RWPE2 (cell line): ENCODE measurements around the gene CNOT4.
A peak's percentile ranks its signal among the peaks of the same experiment; 100 is the strongest.
"Not testable (repeated sequence)": the region's sequence is repeated elsewhere in the genome, so short reads cannot be mapped to it uniquely, and the experiment has no call there.

Experiments
- ATAC-seq: fragments of 200-7000 bp; cut with Tn5 transposase; 3 replicates; pipeline ENCODE4 v1.9.1; 2021; ENCODE audit warnings: low read depth
- DNase-seq: peaks from one replicate; pipeline ENCODE4 v3.0.0-alpha.2; 2020; ENCODE audit warnings: low spot score
- H3K27ac ChIP-seq: fragments of 450-650 bp; 2 replicates; pipeline ENCODE4 v1.5.1; 2017; ENCODE audit warnings: mild to moderate bottlenecking; ENCODE audit not compliant: poor library complexity, severe bottlenecking
- H3K27me3 ChIP-seq: fragments of 250-450 bp; sonication (Bioruptor Pico); 2 replicates; pipeline ENCODE4 v1.5.1; 2021; ENCODE audit warnings: mild to moderate bottlenecking, moderate library complexity; ENCODE audit not compliant: insufficient read depth, poor library complexity, severe bottlenecking
- H3K36me3 ChIP-seq: fragments of 250-450 bp; sonication (Bioruptor Pico); 2 replicates; pipeline ENCODE4 v1.5.1; 2020; ENCODE audit warnings: low read depth, mild to moderate bottlenecking, moderate library complexity
- H3K4me1 ChIP-seq: fragments of 250-450 bp; sonication (Bioruptor Pico); 2 replicates; pipeline ENCODE4 v1.5.1; 2021; ENCODE audit warnings: mild to moderate bottlenecking, moderate library complexity; ENCODE audit not compliant: insufficient read depth, poor library complexity, severe bottlenecking
- H3K4me3 ChIP-seq: fragments of 250-450 bp; sonication (Bioruptor Pico); 2 replicates; pipeline ENCODE4 v1.5.1; 2021; ENCODE audit warnings: mild to moderate bottlenecking, moderate library complexity; ENCODE audit not compliant: severe bottlenecking
- H3K9me3 ChIP-seq: fragments of 250-450 bp; sonication (Bioruptor Pico); 2 replicates; pipeline ENCODE4 v1.5.1; 2021; ENCODE audit warnings: mild to moderate bottlenecking, moderate library complexity; ENCODE audit not compliant: severe bottlenecking
- CTCF ChIP-seq: fragments of 450-650 bp; IDR thresholded peaks from one replicate; pipeline ENCODE4 v1.5.1; 2017; ENCODE audit warnings: mild to moderate bottlenecking, moderate library complexity; ENCODE audit not compliant: poor library complexity, severe bottlenecking

Gene CNOT4

DNA sequence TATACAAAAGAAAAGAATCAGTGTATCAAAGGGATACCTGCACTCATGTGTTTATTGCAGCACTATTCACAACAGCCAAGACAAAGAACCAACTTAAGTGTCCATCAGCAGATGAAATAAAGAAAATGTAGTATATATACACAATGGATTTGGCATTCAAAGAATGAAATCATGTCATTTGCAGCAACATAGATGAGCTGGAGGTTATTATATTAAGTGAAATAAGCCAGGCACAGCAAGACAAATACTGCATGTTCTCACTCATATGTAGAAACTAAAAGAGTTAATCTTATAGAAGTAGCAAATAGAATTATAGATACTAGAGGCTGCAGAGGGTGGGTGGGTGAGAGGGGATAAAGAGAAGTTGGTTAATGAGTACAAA, 28.3 kb downstream of the CNOT4 start:
- Histone ChIP-seq H3K9me3 (no peaks in the 10 kb centered on the region), H3K27ac (no peak overlapping the region), H3K4me1 (no peaks in the 10 kb centered on the region), H3K4me3 (no peak overlapping the region), H3K36me3 (peaks cover 9% of the 10 kb centered on the region; the same call in 1 of the 2 replicates), H3K27me3 (no peaks in the 10 kb centered on the region)
- no peak for TF ChIP-seq CTCF
- no peak for ATAC-seq
- DNase-seq = no peak

- Histone ChIP-seq H3K4me1 (no peaks in the 10 kb centered on the region), H3K36me3 (peaks cover 13% of the 10 kb centered on the region; the same call in 1 of the 2 replicates), H3K27ac (no peak overlapping the region), H3K9me3 (no peaks in the 10 kb centered on the region), H3K27me3 (no peaks in the 10 kb centered on the region), H3K4me3 (no peak overlapping the region)
- ATAC-seq (no peak), DNase-seq (no peak)
- no peak for TF ChIP-seq CTCF
Observed at GRCh38 chr7:135480966-135481597, 28.8 kb downstream of the CNOT4 start.

- H3K27me3 ChIP-seq = no peaks in the 10 kb centered on the region
Observed at GRCh38 chr7:135475521-135475920, 34.4 kb downstream of the CNOT4 start.

DNA sequence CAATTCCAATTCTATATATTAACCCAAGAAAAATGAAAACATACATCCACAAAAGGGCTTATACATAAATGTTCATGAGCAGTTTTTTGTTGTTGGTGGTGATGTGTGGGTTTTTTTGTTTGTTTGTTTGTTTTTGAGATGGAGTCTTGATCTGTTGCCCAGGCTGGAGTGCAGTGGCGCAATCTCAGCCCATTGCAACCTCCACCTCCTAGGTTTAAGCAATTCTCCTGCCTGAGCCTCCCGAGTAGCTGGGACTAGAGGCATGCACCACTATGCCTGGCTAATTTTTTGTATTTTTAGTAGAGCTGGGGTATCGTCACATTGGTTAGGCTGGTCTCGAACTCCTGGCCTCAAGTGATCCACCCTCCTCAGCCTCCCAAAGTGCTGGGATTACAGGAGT, 40.2 kb downstream of the CNOT4 start:
- ATAC-seq, H3K4me1 ChIP-seq, DNase-seq: not testable (repeated sequence)

More at GRCh38 chr7:135475521-135475920, 34.4 kb downstream of the CNOT4 start:
- DNase-seq (no peak), ATAC-seq (no peak)
- Histone ChIP-seq H3K4me1 (no peaks in the 10 kb centered on the region), H3K36me3 (peaks cover 13% of the 10 kb centered on the region; the same call in 1 of the 2 replicates), H3K9me3 (no peaks in the 10 kb centered on the region), H3K4me3 (no peak overlapping the region), H3K27ac (no peak overlapping the region)
- no peak for TF ChIP-seq CTCF

DNA sequence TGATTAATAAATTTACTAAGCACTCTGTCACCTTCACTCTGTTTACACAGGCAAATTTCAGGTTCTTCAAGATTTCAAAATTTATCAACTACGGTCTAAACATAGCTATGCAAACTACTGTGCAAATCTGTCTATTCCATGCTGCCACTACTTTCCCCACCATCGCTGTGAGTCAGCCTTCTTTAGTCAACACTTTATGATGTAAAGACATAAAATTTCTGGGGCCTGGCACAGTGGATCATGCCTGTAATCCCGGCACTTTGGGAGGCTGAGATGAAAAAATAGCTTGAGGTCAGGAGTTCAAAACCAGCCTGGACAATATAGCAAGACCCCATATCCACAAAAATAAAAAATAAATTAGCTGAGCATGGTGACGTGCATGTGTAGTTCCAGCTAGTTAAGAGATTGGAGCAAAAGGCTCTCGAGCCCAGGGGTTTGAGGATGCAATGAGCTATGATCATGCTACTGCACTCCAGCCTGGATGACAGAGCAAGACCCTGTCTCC, 42.6 kb downstream of the CNOT4 start:
- no peak for TF ChIP-seq CTCF
- Histone ChIP-seq H3K27me3 (no peaks in the 10 kb centered on the region), H3K27ac (no peak overlapping the region), H3K4me3 (no peak overlapping the region), H3K9me3 (peaks cover 3% of the 10 kb centered on the region), H3K4me1 (no peaks in the 10 kb centered on the region), H3K36me3 (no peaks in the 10 kb centered on the region)
- DNase-seq (no peak), ATAC-seq (peak; percentile 78)

More for the DNA sequence above, 40.2 kb downstream of the CNOT4 start:
- not testable (repeated sequence) for H3K36me3 ChIP-seq, H3K9me3 ChIP-seq, H3K27ac ChIP-seq, H3K4me3 ChIP-seq, H3K27me3 ChIP-seq
